Panc1 (cell line): ENCODE results near the gene GTF3A. TPM values are rescaled to one million over a fixed set of nuclear protein-coding genes. Genes with fewer than 3 reads are reported as not detected.
A peak's percentile ranks its signal among the peaks of the same experiment; 100 is the strongest.

Source experiments
- ATAC-seq: fragments of 200-7000 bp; cut with Tn5 transposase; 2 replicates; pipeline ENCODE4 v1.9.1; 2020; ENCODE audit warnings: mild to moderate bottlenecking, moderate library complexity
- BruUV-seq: library from RNA; stranded (reverse); fragments of 400-500 nt; replicated peaks from 2 replicates; lab custom pipeline; 2021; lab: Mats Ljungman, UMichigan
- CTCF ChIA-PET: fragments of 300-600 bp; sonication (Branson Sonifier 250); formaldehyde crosslinking; loops from one replicate; lab custom pipeline; 2022; ENCODE audit warnings: antibody characterized with exemption; lab: Charles Lee
- POLR2A ChIA-PET: fragments of 300-600 bp; sonication (Branson Sonifier 250); formaldehyde crosslinking; loops from one replicate; lab custom pipeline; 2022; ENCODE audit warnings: antibody characterized with exemption; lab: Charles Lee
- DNase-seq: peaks from one replicate; pipeline ENCODE4 v3.0.0-alpha.2; 2010; ENCODE audit warnings: low read depth, low spot score
- H3K27ac ChIP-seq: 2 replicates; pipeline ENCODE4 v1.5.1; 2011; ENCODE audit warnings: mild to moderate bottlenecking, low read length, inconsistent platforms
- H3K27me3 ChIP-seq: fragments of 200-500 bp; sonication (Bioruptor generic); 2 replicates; pipeline ENCODE4 v1.6.0; 2014; ENCODE audit warnings: low read length, inconsistent platforms; ENCODE audit not compliant: control insufficient read depth, insufficient read depth
- H3K36me3 ChIP-seq: fragments of 200-500 bp; sonication (Bioruptor generic); 2 replicates; pipeline ENCODE4 v1.5.1; 2014; ENCODE audit warnings: inconsistent platforms, mild to moderate bottlenecking, low read length, moderate library complexity; ENCODE audit not compliant: control insufficient read depth, insufficient read depth
- H3K4me1 ChIP-seq: 2 replicates; pipeline ENCODE4 v1.5.1; 2011; ENCODE audit warnings: inconsistent platforms, mild to moderate bottlenecking, low read length, moderate library complexity; ENCODE audit not compliant: control insufficient read depth, insufficient read depth
- H3K4me3 ChIP-seq, 2 experiments: 2 replicates each; pipeline ENCODE4 v1.5.1; 2011 to 2012; ENCODE audit warnings: low read depth in 2 of 2, low read length in 2 of 2, mild to moderate bottlenecking in 2 of 2, inconsistent platforms in 1 of 2, moderate library complexity in 1 of 2
- H3K9me3 ChIP-seq: fragments of 200-500 bp; sonication (Bioruptor generic); 2 replicates; pipeline ENCODE4 v1.5.1; 2014; ENCODE audit warnings: low read depth, mild to moderate bottlenecking, inconsistent platforms, low read length, moderate library complexity; ENCODE audit not compliant: control insufficient read depth, insufficient read depth
- POLR2AphosphoS5 ChIP-seq: IDR thresholded peaks from 2 replicates; pipeline ENCODE4 v1.6.1; 2012; ENCODE audit warnings: mild to moderate bottlenecking, low read depth, low read length, moderate library complexity
- SIN3A ChIP-seq: IDR thresholded peaks from 2 replicates; pipeline ENCODE4 v1.6.1; 2012; ENCODE audit warnings: low read depth, mild to moderate bottlenecking, low read length, moderate library complexity, borderline replicate concordance; ENCODE audit not compliant: insufficient read depth
- TCF7L2 ChIP-seq: IDR thresholded peaks from 2 replicates; pipeline ENCODE4 v1.6.1; 2011; ENCODE audit warnings: mild to moderate bottlenecking, low read depth, low read length, inconsistent platforms
- in situ Hi-C: cut with HindIII; loops from 2 replicates; pipeline ENCODE4 v1.10.0; 2016; ENCODE audit warnings: low sequenced_read_pairs, low pct_unique_long_range_greater_than_20kb
- intact Hi-C: fragments of 100-400 bp; cut with micrococcal nuclease; formaldehyde crosslinking; loops from one replicate; pipeline ENCODE4 v1.10.0; 2022; ENCODE audit not compliant: unreplicated experiment
- total RNA-seq: library from RNA; stranded (reverse); gene quantifications from one replicate; pipeline ENCODE4 v1.2.1, GENCODE V29; 2021; ENCODE audit not compliant: unreplicated experiment
- TF ChIP-seq, protein P1 (sequence below), 2 experiments: IDR thresholded peaks; 2 replicates each; pipeline ENCODE4 v1.6.1; 2011 to 2012; ENCODE audit warnings: low read depth in 2 of 2, control low read depth in 1 of 2, low read length in 1 of 2, mild to moderate bottlenecking in 1 of 2, moderate library complexity in 1 of 2; ENCODE audit not compliant: insufficient read depth in 1 of 2
- TF ChIP-seq, protein P2 (sequence below): fragments of 450-650 bp; IDR thresholded peaks from 2 replicates; pipeline ENCODE4 v1.5.1; 2017; ENCODE audit warnings: mild to moderate bottlenecking

The GTF3A gene
- total RNA-seq, 1 experiment from 2014 or later: 111 TPM

DNA sequence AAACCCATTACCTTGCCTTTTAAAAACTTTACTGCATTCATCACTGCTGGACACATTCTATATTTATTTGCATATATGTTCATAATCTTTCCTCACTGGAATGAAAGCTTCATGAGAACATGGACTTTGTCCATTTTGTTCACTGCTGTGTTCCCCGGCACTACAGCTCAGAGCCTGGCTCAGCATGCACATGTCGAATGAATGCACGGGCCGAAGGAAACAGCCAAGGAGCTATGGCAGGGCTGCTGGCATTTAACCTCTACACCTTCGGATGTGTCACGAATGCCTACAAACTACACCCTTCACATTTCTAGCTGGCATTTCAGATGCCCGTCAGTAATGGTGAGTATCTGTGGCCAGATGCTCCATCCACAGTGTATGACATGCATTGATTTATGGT, 18.4 kb downstream of the GTF3A start:
- Histone ChIP-seq H3K9me3 (no peaks in the 10 kb centered on the region), H3K27ac (no peak overlapping the region), H3K4me1 (peaks cover 3% of the 10 kb centered on the region; the same call in 1 of the 2 replicates), H3K4me3 (no peak overlapping the region), H3K36me3 (no peaks in the 10 kb centered on the region), H3K27me3 (no peaks in the 10 kb centered on the region)
- CTCF ChIA-PET: interaction anchor here (0.6 kb wide), 1 partner anchor 388 kb away, joined by 3 read pairs; no protein-coding TSS in a partner anchor
- intact Hi-C loops: no loop called here
- TF ChIP-seq, protein P1, sequence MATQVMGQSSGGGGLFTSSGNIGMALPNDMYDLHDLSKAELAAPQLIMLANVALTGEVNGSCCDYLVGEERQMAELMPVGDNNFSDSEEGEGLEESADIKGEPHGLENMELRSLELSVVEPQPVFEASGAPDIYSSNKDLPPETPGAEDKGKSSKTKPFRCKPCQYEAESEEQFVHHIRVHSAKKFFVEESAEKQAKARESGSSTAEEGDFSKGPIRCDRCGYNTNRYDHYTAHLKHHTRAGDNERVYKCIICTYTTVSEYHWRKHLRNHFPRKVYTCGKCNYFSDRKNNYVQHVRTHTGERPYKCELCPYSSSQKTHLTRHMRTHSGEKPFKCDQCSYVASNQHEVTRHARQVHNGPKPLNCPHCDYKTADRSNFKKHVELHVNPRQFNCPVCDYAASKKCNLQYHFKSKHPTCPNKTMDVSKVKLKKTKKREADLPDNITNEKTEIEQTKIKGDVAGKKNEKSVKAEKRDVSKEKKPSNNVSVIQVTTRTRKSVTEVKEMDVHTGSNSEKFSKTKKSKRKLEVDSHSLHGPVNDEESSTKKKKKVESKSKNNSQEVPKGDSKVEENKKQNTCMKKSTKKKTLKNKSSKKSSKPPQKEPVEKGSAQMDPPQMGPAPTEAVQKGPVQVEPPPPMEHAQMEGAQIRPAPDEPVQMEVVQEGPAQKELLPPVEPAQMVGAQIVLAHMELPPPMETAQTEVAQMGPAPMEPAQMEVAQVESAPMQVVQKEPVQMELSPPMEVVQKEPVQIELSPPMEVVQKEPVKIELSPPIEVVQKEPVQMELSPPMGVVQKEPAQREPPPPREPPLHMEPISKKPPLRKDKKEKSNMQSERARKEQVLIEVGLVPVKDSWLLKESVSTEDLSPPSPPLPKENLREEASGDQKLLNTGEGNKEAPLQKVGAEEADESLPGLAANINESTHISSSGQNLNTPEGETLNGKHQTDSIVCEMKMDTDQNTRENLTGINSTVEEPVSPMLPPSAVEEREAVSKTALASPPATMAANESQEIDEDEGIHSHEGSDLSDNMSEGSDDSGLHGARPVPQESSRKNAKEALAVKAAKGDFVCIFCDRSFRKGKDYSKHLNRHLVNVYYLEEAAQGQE (IDR thresholded peaks at IDR 0.05; ENCODE audit: insufficient read depth in 1 of 2, low read depth in 2 of 2, low read length in 1 of 2): no peak
- TF ChIP-seq TCF7L2 (no peak), POLR2AphosphoS5 (no peak), SIN3A (no peak)
- TF ChIP-seq, protein P2, sequence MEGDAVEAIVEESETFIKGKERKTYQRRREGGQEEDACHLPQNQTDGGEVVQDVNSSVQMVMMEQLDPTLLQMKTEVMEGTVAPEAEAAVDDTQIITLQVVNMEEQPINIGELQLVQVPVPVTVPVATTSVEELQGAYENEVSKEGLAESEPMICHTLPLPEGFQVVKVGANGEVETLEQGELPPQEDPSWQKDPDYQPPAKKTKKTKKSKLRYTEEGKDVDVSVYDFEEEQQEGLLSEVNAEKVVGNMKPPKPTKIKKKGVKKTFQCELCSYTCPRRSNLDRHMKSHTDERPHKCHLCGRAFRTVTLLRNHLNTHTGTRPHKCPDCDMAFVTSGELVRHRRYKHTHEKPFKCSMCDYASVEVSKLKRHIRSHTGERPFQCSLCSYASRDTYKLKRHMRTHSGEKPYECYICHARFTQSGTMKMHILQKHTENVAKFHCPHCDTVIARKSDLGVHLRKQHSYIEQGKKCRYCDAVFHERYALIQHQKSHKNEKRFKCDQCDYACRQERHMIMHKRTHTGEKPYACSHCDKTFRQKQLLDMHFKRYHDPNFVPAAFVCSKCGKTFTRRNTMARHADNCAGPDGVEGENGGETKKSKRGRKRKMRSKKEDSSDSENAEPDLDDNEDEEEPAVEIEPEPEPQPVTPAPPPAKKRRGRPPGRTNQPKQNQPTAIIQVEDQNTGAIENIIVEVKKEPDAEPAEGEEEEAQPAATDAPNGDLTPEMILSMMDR: no peak
- BruUV-seq: no TSS peak
- in situ Hi-C loops: no loop called here
- no peak for ATAC-seq
- POLR2A ChIA-PET: interaction anchor here (0.6 kb wide), 1 partner anchor 1985 kb away, joined by 3 read pairs; no protein-coding TSS in a partner anchor
- DNase-seq: no peak

DNA sequence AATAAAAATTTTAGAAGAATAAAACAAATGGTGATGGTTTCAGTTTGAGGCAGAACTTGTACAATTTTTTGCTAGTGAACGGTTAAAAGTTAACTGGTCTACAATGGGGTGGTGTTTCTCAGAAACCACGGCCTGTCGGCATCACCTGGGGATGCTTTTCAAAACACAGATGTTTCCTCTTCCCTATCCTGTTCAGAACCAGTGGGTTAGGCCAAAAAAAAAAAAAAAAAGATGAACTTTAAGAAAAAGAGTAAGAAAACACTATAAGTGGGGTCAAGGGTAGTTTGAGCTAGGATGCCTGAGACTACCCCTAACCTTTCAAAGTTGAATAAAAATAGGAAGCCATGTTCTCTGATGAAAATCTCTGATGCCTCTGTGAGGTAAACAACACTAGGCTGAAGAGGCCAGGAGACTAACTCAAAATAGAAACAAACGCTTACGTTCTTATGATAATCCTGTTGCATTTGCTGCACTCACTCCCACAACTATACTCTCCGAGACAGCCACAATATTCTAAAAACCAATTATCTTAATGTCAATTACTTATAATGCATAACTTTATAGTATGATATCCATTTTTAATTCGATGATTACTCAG, 22.7 kb downstream of the GTF3A start:
- TF ChIP-seq, protein P2: no peak
- TF ChIP-seq, protein P1 (IDR thresholded peaks at IDR 0.05; ENCODE audit: insufficient read depth in 1 of 2, low read depth in 2 of 2, low read length in 1 of 2): no peak
- no peak for TF ChIP-seq SIN3A
- TF ChIP-seq POLR2AphosphoS5: no peak
- in situ Hi-C loops (no loop called here), intact Hi-C loops (no loop called here)
- ATAC-seq (no peak), DNase-seq (no peak)
- POLR2A ChIA-PET: no interaction called here
- CTCF ChIA-PET: interaction anchor here (0.6 kb wide), 1 partner anchor 30 kb away, joined by 6 read pairs; no protein-coding TSS in a partner anchor
- no peaks in the 10 kb centered on the region; the same call in 1 of the 2 replicates for H3K36me3 ChIP-seq
- H3K4me3 ChIP-seq: no peak overlapping the region
- BruUV-seq: TSS peak; percentile 31
- H3K27ac ChIP-seq: no peak overlapping the region
- peaks cover 3% of the 10 kb centered on the region; the same call in 1 of the 2 replicates for H3K4me1 ChIP-seq
- H3K27me3 ChIP-seq: no peaks in the 10 kb centered on the region
- no peaks in the 10 kb centered on the region for H3K9me3 ChIP-seq
